ENCODE data around the gene FILIP1. TPM values are rescaled to one million over a fixed set of nuclear protein-coding genes. Genes with fewer than 3 reads are reported as not detected.

The FILIP1 gene
- total and polyA plus RNA-seq, 10 of the 15 experiments (the other 5 are each of a cell fraction or from before 2014, with no cell fraction given), result 0.23 to 2.0 (median 0.44) TPM

DNA sequence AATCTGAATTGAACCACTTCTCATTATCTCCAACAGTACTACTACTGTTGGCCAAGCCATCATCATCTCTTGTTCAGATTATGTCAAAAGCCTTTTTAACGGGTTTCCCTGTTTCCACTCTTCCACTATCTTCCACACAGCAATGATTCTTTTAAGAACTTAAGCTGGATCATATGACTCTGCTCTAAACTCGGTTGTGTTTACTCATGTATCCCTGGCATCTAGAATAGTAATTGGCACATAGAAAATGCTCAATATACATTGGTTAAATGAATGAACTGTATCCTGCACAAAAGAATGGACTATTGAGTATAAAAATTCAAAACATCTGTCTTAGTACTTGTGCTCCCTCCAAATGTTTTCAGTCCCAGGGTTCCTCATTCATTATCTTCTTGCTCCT is 247.2 kb downstream of the FILIP1 start:
- ATAC-seq (no peak), DNase-seq (ENCODE audit: low read depth, low spot score) (no peak), FAIRE-seq (no peak)
- ChIA-PET RAD21 (ENCODE audit: unreplicated experiment) (no interaction called here), POLR2A (no interaction called here), CTCF (no interaction called here), SMC1A (ENCODE audit: uncharacterized antibody, unreplicated experiment) (no interaction called here)
- in situ Hi-C loops (cut with MboI) (loop anchor here (25.0 kb wide), 1 partner anchor 1809 kb away; no protein-coding TSS in a partner anchor), intact Hi-C loops (cut with micrococcal nuclease; ENCODE audit: unreplicated experiment) (no loop called here)
- Histone ChIP-seq H3K36me3 (ENCODE audit: control insufficient read depth in 2 of 2, insufficient read depth in 2 of 2, low read length in 1 of 2) (0 out of 4 replicates have a peak, but pooled peaks cover 0 to 4% of the 10 kb centered on the region in 2 experiments), H3K9me3 (replicated peaks; ENCODE audit: control insufficient read depth, insufficient read depth, low read length) (no peaks in the 10 kb centered on the region), H3K4me3 (no peak overlapping the region), H3K79me2 (ENCODE audit: control insufficient read depth, insufficient read depth, low read length) (peaks cover 17% of the 10 kb centered on the region), H4K20me1 (ENCODE audit: control insufficient read depth, insufficient read depth) (no peaks in the 10 kb centered on the region), H3K27me3 (replicated peaks in 1 of 2; ENCODE audit: control insufficient read depth in 2 of 2, insufficient read depth in 2 of 2, low read length in 1 of 2) (no peaks in the 10 kb centered on the region), H3K27ac (ENCODE audit: control insufficient read depth, insufficient read depth) (no peak overlapping the region), H2AFZ (ENCODE audit: control insufficient read depth, low read depth, low read length) (no peak overlapping the region), H3K4me2 (ENCODE audit: control insufficient read depth, insufficient read depth) (no peak overlapping the region), H3K9ac (ENCODE audit: control insufficient read depth, insufficient read depth, low read length) (no peak overlapping the region), H3K4me1 (ENCODE audit: control insufficient read depth, insufficient read depth, low read length) (no peaks in the 10 kb centered on the region)
- no TSS peak for BruUV-seq (replicated peaks)
- no peak for TF ChIP-seq NBN (IDR thresholded peaks at IDR 0.05)
- no peak for TF ChIP-seq POLR2AphosphoS2 (IDR thresholded peaks at IDR 0.05; ENCODE audit: low read depth, low read length)
- no peak for TF ChIP-seq HDAC6 (IDR thresholded peaks at IDR 0.05; ENCODE audit: unreplicated experiment)
- TF ChIP-seq, protein P1, sequence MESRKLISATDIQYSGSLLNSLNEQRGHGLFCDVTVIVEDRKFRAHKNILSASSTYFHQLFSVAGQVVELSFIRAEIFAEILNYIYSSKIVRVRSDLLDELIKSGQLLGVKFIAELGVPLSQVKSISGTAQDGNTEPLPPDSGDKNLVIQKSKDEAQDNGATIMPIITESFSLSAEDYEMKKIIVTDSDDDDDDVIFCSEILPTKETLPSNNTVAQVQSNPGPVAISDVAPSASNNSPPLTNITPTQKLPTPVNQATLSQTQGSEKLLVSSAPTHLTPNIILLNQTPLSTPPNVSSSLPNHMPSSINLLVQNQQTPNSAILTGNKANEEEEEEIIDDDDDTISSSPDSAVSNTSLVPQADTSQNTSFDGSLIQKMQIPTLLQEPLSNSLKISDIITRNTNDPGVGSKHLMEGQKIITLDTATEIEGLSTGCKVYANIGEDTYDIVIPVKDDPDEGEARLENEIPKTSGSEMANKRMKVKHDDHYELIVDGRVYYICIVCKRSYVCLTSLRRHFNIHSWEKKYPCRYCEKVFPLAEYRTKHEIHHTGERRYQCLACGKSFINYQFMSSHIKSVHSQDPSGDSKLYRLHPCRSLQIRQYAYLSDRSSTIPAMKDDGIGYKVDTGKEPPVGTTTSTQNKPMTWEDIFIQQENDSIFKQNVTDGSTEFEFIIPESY (IDR thresholded peaks at IDR 0.05), result no peak
- TF ChIP-seq, protein P2, sequence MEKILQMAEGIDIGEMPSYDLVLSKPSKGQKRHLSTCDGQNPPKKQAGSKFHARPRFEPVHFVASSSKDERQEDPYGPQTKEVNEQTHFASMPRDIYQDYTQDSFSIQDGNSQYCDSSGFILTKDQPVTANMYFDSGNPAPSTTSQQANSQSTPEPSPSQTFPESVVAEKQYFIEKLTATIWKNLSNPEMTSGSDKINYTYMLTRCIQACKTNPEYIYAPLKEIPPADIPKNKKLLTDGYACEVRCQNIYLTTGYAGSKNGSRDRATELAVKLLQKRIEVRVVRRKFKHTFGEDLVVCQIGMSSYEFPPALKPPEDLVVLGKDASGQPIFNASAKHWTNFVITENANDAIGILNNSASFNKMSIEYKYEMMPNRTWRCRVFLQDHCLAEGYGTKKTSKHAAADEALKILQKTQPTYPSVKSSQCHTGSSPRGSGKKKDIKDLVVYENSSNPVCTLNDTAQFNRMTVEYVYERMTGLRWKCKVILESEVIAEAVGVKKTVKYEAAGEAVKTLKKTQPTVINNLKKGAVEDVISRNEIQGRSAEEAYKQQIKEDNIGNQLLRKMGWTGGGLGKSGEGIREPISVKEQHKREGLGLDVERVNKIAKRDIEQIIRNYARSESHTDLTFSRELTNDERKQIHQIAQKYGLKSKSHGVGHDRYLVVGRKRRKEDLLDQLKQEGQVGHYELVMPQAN (conservative IDR thresholded peaks at IDR 0.05), result no peak
- TF ChIP-seq RAD21 (IDR thresholded peaks at IDR 0.05; ENCODE audit: insufficient read depth, low read depth, low read length), result no peak
- TF ChIP-seq, protein P3, sequence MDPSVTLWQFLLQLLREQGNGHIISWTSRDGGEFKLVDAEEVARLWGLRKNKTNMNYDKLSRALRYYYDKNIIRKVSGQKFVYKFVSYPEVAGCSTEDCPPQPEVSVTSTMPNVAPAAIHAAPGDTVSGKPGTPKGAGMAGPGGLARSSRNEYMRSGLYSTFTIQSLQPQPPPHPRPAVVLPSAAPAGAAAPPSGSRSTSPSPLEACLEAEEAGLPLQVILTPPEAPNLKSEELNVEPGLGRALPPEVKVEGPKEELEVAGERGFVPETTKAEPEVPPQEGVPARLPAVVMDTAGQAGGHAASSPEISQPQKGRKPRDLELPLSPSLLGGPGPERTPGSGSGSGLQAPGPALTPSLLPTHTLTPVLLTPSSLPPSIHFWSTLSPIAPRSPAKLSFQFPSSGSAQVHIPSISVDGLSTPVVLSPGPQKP (IDR thresholded peaks at IDR 0.05; ENCODE audit: low read depth, low read length), result no peak
- no peak for TF ChIP-seq TCF3 (IDR thresholded peaks at IDR 0.05; ENCODE audit: borderline replicate concordance, insufficient read depth, low read depth, low read length)
- TF ChIP-seq GABPA (IDR thresholded peaks at IDR 0.05; ENCODE audit: low read depth), result no peak
- TF ChIP-seq HDAC2 (IDR thresholded peaks at IDR 0.05), result no peak
- TF ChIP-seq FOS (IDR thresholded peaks at IDR 0.05; ENCODE audit: borderline replicate concordance, extremely low read depth, insufficient read length), result no peak
- TF ChIP-seq SP1 (IDR thresholded peaks at IDR 0.05; ENCODE audit: low read depth, low read length), result no peak
- TF ChIP-seq NFYB (IDR thresholded peaks at IDR 0.05; ENCODE audit: insufficient read depth, low read depth, low read length), result no peak
- TF ChIP-seq, protein P4, sequence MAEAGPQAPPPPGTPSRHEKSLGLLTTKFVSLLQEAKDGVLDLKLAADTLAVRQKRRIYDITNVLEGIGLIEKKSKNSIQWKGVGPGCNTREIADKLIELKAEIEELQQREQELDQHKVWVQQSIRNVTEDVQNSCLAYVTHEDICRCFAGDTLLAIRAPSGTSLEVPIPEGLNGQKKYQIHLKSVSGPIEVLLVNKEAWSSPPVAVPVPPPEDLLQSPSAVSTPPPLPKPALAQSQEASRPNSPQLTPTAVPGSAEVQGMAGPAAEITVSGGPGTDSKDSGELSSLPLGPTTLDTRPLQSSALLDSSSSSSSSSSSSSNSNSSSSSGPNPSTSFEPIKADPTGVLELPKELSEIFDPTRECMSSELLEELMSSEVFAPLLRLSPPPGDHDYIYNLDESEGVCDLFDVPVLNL (IDR thresholded peaks at IDR 0.05; ENCODE audit: low read depth, low read length), result no peak
- TF ChIP-seq ZNF384 (IDR thresholded peaks at IDR 0.05; ENCODE audit: borderline replicate concordance, low read depth, low read length), result no peak
- TF ChIP-seq ZNF217 (IDR thresholded peaks at IDR 0.05), result no peak
- WGBS (ENCODE audit: insufficient coverage, insufficient replicate concordance, low lambda C conversion rate, missing lambda C conversion rate), result 70% methylated on average over 2 of the region's 2 CpGs

Data from GM12878 (cell line).